Peyer's patch (tissue), 4 donors: ENCODE results near the gene IL12RB2.

Source experiments
- POLR2A ChIP-seq, 2 donors: fragments of 450-650 bp; IDR thresholded peaks; one replicate each; pipeline ENCODE4 v1.5.1; 2017; ENCODE audit warnings: antibody characterized with exemption in 2 of 2, mild to moderate bottlenecking in 2 of 2, moderate library complexity in 2 of 2
- TF ChIP-seq, protein P1 (sequence below), 6 experiments: fragments of 450-650 bp in 4 of 6; fragments of 200-600 bp in 2 of 6; sonication (generic) in 1 of 6; IDR thresholded peaks; one replicate each; pipeline ENCODE4 v1.5.1; 2017 to 2019; ENCODE audit warnings: antibody characterized with exemption in 6 of 6, mild to moderate bottlenecking in 3 of 6, moderate library complexity in 1 of 6

DNA sequence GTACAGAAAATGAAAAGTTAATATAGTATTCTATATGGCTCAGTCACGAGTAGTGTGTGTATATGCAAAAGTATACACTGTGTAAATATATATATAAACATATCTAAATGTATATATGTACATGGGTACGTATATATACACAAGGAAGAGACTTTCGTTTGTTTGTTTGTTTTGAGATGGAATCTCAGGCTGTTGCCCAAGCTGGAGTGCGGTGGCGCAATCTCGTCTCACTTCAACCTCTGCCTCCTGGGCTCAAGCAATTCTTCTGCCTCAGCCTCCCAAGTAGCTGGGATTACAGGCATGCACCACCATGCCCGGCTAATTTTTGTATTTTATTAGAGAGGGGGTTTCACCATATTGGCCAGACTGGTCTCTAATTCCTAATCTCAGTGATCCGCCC is 16.4 kb downstream of the IL12RB2 start:
- TF ChIP-seq, protein P1, sequence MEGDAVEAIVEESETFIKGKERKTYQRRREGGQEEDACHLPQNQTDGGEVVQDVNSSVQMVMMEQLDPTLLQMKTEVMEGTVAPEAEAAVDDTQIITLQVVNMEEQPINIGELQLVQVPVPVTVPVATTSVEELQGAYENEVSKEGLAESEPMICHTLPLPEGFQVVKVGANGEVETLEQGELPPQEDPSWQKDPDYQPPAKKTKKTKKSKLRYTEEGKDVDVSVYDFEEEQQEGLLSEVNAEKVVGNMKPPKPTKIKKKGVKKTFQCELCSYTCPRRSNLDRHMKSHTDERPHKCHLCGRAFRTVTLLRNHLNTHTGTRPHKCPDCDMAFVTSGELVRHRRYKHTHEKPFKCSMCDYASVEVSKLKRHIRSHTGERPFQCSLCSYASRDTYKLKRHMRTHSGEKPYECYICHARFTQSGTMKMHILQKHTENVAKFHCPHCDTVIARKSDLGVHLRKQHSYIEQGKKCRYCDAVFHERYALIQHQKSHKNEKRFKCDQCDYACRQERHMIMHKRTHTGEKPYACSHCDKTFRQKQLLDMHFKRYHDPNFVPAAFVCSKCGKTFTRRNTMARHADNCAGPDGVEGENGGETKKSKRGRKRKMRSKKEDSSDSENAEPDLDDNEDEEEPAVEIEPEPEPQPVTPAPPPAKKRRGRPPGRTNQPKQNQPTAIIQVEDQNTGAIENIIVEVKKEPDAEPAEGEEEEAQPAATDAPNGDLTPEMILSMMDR (IDR thresholded peaks at IDR 0.05), result no peak
- no peak for TF ChIP-seq POLR2A (IDR thresholded peaks at IDR 0.05)
